Esophagus muscularis mucosa (tissue), 4 donors: ENCODE results near the gene SH3GLB2.

Experiments used
- CTCF ChIP-seq, 3 experiments: fragments of 200-600 bp in 2 of 3; fragments of 450-650 bp in 1 of 3; sonication (generic) in 2 of 3; IDR thresholded peaks; one replicate each; pipeline ENCODE4 v1.5.1; 2017 to 2019; ENCODE audit warnings: antibody characterized with exemption in 3 of 3, mild to moderate bottlenecking in 2 of 3, moderate library complexity in 1 of 3
- EP300 ChIP-seq: sonication (generic); formaldehyde crosslinking; IDR thresholded peaks from one replicate; pipeline ENCODE4 v1.6.1; 2017; ENCODE audit warnings: antibody characterized with exemption
- POLR2AphosphoS5 ChIP-seq, 2 donors: sonication (generic); formaldehyde crosslinking; IDR thresholded peaks; one replicate each; pipeline ENCODE4 v1.6.1; 2017; ENCODE audit warnings: antibody characterized with exemption in 2 of 2

DNA sequence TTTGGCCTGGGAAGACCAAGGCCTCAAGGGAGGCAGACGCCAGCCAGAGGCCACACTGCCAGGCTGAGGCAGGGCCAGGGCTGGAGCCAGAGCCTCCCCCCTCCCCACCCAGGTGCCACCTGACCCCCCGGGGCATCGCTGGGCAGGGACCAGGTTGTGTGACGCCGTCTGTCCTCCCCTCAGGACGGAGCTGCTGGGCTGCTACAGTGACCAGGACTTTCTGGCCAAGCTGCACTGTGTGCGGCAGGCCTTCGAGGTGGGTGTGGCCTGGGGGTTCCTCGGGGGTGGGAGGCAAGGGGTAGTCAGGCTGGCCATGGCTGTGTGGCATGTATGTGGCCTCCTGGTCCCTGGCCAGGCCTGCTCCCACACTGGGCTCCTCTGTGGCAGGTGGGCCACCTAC, 34.9 kb upstream of the SH3GLB2 start:
- TF ChIP-seq CTCF (IDR thresholded peaks at IDR 0.05) = no peak
- no peak for TF ChIP-seq POLR2AphosphoS5 (IDR thresholded peaks at IDR 0.05)
- no peak for TF ChIP-seq EP300
